ENCODE measurements around the gene APOL2.
"Not testable (repeated sequence)": the region's sequence is repeated elsewhere in the genome, so short reads cannot be mapped to it uniquely, and the experiment has no call there.

APOL2 gene

DNA sequence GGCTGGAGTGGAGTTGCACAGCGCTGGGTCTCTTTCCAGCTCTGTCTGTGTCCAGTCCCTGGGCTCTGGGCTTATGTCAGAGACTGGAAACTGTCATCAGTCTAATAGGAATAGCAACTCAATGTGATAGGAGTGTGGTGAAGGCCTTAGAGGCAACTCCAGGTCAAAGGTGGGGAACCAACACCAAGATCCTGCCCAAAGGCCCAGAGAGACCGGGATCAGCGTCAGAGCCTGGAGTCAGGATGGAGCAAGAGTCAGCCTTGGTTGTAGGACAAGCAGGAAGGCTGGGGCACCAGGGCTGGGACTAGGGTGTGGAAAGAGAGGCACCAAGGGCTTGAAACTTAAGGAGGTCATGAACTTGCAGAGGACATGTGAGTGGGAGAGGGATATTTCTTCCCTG, 23.0 kb upstream of the APOL2 start:
- not testable (repeated sequence) for DNase-seq

DNA sequence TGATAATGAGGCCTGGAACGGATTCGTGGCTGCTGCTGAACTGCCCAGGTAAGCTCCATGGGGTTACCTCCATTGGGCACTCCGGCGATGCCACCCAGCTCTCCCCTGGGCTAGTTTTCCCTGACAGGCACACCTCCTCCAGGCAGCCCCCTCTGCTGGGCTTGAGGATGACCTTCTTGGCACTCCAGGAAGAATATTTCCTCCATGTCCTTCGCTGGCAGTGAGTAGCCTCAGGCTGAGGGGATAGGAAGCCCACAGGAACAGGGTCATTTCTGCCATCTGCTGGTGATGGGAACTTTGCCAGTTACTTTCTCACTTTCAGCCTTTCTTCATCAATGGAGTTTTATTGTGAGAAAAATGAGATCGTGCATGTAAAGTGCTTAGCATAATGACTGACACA, 22.3 kb upstream of the APOL2 start:
- not testable (repeated sequence) for DNase-seq

DNA sequence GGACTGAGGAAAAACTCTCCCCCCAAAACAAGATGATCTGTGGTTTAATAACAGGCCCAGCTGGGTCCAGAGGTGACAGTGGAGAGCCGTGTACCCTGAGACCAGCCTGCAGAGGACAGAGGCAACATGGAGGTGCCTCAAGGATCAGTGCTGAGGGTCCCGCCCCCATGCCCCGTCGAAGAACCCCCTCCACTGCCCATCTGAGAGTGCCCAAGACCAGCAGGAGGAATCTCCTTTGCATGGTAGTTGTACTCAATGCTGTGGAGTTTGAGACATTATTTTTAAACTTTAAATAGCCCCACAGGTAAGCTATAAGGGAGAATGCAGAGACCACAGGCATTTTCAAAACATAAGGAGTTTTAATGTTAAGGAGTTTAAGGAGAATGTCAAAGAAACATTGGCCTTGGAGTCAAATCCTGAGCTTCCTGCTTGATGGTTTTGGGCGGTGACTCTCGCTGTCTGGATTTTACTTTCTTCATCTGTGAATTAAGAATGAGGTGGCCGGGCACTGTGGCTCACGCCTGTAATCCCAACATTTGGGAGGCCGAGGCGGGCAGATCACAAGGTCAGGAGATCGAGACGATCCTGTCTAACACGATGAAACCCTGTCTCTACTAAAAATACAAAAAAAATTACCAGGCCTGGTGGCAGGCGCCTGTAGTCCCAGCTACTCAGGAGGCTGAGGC, 20.4 kb upstream of the APOL2 start:
- no peak for DNase-seq

DNA sequence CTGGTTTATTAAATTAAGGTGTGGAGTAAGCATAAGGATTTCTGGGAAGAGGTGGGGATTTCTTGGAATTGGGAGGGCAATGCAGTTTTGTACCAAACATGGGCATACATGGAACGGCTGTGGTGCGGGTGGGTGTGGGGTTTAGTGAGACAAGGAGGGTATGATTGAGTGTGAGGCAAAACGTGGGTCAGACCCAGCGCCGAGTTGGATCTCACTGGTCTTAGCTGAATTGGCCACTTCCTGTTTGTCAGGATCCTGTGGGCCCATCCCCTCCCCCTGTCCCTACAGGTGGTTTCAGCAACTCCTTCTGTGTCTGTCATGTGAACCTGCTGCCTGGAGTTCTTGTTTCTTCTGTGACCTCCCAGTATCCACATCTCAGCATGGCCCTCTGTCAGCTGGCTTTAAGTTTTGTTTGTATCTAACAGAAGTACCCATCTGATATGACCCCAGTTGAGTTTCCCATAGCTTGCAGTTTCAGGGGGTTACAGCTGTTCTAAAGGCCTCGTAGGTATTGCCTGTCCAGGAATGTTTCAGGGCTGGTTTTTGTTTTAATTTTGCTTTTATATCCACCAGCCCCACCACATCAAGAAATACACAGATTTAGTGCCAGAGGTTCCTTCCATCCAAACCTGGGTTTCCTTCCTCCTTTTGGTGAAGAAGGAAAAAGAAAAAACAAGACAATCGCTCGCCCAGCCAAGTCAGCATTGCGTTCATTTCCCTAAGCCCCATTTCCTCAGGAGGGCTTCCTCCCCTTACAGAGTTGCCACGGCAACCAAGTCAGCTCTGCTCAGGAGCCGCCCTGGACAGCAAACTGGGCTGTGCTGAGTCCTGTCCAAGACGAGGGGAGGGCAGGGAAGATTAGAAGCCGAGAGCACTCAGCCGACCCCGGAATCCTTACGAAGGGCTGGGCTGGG, 19.6 kb upstream of the APOL2 start:
- no peak for DNase-seq

DNA sequence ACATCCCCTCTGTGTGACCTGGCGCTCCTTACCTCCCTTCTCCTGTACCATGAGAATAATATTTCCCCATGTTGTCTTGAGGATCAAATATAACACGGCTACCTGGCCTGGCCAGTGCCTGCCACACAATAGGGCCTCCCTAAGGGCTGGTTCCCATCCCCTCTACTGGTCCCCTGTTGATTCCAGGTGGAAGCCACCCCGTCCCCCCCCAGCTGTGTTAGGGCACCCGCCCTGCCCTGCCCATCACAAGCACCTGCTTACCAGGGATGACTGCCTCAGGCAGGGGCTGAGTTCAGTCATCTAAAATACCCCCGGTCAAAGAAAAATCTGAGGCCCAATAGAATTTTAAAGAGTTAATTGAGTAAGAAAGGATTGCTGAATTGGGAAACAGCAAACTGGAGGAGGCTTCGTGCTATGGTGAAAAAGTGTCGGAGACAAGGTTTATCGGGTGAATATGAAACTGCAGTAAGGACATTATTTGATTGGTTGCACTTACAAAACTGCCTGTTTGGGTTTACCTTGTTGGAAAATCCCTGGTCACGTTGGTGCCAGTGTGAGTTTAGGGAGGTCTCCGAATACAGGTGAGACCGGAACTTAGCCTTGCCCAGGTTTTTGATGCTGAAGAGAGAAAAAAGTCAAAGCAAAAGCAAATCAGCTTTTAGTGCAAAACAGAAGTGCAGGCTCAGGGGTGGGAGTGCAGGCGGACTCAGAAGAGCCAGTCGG, 18.8 kb upstream of the APOL2 start:
- no peak for DNase-seq

DNA sequence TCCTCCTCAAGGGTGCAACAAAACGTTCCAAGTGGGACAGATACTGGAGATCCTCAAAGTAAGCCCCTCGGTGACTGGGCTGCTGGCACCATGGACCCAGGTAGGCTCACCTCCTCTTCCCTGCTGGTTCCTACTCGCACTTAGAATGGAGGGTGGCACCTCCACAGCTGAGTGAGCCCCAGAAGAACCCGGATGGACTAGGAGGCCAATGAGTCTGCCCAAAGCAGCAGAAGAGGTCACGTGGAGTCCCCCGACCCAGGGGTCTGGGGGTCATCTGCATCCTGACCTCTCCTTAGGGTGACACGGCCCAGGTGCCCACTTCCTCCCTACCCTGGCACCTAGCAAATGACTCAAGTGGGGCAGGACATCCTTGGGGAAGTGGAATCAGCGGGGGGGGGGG, 18.0 kb upstream of the APOL2 start:
- no peak for DNase-seq

DNA sequence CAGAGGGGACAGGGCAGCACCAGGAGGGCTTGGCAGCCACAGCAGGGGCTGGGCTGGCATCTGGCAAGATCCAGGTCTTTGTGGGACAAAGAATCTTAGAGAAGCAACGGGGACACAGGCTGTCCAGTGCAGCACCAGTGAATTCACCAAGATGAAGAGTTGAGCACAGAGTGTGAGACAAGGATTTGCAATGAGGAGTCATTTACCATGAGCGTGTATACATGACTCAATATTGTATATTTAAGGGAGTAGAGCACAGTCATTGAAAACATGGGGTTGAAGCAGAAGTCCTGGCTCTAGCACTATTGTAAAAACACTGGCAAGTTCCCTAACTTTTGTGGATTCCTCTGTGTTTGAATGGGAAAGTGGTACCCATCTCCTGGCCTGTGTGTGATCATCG, 17.2 kb upstream of the APOL2 start:
- DNase-seq = no peak

DNA sequence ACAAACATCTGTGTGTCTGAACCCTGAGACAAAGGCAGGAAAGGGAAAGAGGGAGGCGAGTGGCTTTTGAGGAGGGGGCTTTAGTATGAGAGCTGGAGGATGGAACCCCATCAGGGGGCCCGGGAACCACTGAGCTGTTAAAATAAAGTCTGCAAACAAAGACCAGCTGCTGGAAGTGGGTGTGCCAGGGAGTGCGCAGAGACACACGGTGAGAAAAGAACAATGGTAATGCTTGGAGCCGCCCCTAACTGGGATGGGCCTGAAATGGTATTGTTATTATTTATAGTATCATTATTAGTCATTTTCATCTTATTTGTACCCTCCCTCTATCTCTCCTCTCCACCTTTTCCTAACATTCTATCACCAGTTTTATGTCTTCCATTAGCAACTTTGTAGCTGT, 16.2 kb upstream of the APOL2 start:
- DNase-seq = not testable (repeated sequence)

DNA sequence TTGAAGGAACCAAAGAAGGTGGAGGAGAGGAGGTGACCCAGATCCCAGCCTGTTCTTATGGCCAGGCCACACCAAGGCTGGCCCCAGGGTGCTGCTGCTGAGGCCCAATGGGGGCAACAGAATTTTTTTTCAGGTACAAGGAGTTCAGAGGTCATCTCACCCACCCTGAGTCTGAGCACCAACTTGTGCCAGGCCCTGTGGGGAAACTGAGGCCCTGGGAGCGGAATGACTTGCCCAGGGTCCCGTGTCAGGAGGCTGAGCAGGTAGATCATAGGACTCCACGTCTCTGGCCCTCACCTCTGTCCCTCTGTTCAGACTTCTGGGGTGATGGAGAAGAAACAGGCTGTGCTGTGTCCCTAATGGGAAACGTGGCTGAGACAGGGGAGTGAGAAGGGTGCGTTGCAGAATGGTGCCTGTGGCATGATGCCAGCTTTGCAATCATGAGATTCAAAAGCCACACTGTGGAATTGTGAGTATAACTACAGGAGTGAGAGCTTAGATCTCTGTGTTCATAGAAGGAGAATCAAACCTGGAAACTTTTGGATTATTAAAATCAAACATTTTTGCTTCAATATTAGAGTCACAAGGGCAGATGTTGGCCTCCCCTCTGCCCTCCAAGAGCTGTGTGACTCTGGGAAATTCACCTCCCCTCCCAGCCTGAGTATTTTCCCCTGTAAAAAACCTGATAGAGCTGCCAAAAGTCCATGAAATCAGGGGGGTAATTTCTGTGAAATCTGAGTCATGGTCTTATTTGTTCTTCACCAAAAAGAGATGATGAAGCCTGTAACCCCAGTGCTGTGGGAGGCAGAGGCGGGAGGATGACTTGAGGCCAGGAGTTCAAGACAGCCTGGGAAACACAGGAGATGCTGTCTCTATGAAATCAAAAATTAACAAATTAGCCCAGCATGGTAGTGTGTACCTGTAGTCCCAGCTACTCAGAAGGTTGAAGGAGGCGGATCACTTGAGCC, 14.5 kb upstream of the APOL2 start:
- DNase-seq = no peak

DNA sequence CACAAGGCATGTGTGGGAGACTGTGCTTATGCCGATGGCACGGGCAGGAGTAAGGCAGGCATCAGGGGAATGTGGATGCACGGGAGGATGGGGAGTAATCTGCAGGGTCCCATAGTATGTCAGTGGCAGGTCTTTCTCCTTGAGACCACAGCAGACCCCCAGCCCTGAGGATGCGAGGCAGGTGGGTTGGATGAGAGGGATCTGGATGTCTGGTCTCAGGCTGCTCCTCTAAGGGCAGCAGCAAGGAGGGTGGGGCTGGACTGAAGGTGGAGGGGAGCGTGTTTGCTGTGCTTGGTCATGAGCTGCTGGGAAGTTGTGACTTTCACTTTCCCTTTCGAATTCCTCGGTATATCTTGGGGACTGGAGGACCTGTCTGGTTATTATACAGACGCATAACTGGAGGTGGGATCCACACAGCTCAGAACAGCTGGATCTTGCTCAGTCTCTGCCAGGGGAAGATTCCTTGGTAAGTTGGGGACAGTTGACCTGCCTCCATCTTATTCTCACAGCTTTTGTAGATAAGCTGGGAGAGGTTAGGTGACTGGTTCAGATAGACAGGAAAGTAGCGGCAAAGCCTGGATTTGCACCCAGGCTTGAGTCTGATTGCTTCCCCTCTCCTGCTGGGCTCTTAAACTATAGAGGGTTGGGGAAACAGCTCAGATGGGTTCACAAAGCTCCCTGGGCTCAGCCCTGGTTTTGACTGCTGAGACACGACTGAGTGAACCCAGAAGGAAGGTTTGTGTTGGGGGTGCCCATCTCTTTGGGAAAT, 13.6 kb upstream of the APOL2 start, which contains the start of gene APOL1:
APOL1 (plus strand) TSS at position 380 of the 769 bp plus-strand sequence. CDS start 1,823 bp downstream, outside the sequence.
- no peak for DNase-seq

DNA sequence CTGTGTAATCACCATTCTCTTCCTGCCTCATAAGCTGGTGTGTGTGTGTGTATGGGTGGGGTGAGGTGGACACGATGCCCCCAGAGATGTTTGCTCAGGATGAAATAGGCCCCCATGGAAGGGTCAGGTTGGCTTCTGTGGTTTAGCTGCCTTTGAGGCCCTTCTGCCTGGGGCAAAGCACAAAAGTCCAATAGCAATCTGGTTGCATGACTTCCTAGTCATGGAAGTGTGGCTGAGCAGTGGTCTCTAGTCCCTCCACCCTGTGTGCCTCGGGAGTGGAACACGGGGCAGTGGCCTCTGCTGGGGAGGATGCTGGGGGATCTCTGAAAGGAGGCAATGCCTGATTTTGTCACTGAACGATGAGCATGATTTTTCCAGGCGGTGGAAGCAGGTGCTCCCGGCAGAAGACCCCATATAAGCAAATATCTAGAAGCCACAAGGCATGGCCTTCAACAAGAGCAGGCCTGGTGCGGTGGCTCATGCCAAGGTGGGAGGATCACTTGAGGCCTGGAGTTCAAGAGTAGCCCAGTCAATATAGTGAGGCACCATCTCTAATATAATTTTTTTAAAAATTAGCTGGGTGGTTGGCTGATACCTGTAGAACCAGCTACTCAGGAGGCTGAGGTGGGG, 12.8 kb upstream of the APOL2 start:
- DNase-seq = not testable (repeated sequence)

DNA sequence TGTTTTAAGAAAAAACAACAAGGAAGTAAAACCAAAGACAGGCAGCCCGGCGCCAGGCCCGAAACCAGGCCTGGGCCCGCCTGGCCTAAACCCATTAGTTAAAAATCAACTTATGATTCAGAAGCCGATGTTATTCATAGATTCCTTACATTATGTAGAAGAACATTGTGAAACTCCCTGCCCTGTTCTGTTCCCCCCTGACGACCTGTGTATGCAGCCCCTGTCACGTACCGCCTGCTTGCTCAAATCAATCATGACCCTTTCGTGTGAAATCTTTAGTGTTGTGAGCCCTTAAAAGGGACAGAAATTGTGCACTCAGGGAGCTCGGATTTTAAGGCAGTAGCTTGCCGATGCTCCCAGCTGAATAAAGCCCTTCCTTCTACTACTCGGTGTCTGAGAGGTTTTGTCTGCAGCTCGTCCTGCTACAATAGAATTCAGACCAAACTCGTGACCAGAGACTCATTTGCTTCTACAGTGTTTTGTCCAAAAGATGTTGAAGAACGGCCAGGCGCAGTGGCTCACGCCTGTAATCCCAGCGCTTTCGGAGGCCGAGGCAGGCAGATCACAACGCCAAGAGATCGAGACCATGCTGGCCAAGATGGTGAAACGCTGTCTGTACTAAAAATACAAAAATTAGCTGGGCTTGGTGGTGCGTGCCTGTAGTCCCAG, 11.1 kb upstream of the APOL2 start:
- DNase-seq = not testable (repeated sequence)

DNA sequence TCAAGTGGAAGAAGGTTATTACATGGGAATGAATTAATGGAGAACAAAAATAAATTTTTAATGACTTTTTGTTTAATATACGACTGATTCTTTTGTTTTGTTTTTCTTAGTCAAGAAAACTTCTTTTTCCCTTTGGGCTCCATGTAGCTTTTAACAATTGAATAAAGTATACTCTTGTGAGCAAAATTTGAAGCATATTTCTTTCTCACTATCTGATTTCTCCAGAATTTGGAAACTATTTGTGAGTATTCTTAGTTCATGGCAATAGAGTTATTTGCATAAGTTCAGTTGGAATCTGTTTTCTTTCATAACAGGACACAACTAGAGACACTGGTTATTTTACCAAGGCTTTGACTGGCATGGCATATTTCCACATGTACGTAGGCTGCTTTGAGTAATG, 9.8 kb upstream of the APOL2 start:
- no peak for DNase-seq

DNA sequence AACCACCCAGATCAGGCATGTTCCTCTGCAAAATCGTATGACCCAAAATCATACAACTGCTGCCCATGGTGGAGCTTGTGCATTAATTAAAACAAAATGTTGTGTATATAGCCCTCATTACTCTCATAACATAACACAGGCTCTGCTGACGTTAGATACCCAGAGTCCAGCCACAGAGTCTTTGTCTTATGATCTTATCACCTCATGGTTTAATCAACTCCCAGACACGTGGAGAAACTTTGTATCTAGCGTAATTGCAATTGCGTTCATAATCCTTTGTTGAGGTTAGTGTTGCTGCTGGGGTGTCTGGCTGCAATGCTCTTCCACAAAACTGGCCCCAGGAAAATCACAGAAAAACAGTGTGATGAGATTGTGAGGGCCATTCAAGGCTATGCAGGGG, 8.6 kb upstream of the APOL2 start:
- DNase-seq = no peak

DNA sequence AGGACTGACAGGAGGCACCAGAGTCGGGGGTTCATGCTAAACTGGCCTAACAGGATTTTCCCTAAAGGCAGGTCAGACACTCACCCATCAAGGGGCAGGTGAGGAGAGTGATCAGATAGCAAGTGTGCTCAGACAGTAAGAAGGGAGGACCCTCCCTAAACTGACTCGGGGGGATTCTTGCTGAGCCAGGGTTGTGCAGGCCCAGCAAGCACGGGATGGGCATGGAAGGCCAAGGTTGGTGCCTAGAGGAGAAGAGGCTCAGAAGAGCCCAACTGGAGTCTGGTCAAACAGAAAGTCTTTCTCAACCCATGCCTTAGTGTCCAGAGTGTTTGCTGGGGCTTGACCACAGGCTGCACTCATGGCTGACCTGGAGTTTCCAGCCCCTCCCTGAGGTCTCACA, 7.4 kb upstream of the APOL2 start:
- DNase-seq = no peak

DNA sequence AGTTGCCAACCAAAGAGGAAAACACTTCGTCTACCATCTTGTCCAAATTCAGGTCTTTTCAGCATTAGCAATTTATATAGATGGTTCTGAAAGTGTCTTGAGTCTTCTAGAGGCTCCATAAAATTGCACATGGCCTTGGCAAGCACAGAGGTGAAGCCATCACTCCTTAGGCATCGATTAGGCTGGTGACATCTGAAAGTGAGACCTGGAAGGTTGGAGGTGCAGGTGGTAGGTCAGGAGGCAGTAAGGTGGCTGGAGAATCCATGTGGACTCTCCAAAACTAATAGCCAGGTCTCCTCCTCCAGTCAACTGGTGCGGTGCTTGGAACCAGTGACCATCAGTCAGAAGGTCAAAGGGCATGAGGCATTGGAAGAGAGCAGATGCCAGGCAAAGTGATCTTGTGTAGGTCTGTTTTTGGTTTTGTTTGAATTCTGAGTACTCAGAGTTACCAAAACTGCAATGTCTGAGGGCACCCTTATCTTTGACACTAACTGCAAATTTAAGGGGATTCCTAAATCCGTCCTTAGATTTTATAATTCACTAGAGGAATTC, 6.6 kb upstream of the APOL2 start:
- DNase-seq = no peak

DNA sequence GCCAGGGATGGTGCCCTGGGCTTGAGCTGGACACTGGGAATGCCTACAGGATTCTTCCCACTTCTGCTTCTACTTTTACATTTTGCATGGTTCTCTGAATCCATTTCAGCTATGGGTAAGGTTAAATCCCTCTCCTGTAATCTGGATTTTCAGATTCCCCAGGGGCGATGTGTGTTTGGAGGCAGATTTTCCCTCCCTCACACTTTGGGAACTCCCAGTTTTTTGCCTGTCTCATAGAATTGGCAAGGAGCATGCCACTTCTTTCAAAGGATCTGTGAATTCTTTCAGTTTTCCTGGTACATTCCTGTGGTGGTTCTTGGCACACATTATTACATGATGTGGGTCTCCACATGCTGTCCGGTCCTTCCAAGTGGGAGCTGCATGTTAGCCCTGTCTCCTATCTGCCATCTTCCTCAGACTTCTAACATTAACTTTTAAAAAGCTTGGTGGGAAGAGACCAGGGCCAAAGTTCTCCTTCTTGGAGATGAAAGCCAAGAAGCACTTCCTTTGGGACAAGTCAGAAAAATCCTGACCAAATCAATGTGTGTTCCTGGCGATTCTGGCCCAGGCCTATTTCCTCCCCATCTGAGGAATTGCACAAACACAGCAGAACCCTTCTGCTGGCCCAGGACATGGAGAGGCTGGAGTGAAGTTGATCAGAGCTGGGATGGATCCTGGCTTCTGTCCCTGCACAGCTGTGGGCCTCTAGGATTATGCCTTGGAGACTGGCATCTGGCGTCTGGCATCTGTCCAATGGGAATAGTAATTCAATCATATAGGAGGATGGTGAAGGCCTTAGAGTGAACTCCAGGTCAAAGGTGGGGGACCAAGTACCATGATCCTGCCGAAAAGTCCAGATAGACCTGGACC, 5.4 kb upstream of the APOL2 start:
- no peak for DNase-seq

DNA sequence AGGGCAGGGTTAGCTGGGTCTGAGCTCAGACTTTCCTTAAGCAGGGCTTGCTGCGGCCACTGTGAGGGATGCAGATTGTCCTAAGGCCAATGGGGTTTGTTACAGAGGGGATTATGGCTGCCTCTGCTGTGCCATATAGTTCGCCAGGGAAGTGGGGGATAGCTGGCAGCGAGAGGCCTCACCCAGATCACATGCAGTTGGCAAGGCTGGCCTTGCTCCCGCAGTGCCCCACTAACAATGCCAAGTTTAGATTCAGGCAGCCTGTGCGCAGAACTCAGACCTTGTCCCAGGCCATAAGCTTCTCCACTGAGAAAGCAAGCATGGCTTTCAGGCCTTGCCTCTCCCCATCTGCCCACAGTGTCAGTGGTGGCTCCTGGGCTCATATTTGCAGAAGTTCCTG, 4.7 kb upstream of the APOL2 start:
- DNase-seq = no peak

DNA sequence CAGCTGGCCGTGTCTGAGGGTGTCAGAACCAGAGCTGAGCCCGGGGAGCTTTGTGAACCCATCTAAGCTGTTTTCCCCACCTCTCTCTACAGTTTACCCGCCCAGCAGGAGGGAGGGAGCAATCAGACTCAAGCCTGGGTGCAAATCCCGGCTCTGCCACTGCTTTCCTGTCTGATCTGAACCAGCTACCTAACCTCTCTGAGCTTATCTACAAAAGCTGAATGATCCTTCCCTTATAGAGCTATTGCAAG, 252 bp downstream of the APOL2 start:
- DNase-seq = no peak

All from hippocampal formation (tissue), 2 donors.